HG03097 (cell line): Measurements from ENCODE around the gene STK39.

ENCODE experiments used
- ATAC-seq: cut with Tn5 transposase; IDR thresholded peaks from one replicate; pipeline ENCODE4 v1.9.1; 2021; ENCODE audit not compliant: unreplicated experiment, low FRiP score

The STK39 gene

GRCh38 chr2:168165985-168166901 lies 81.2 kb downstream of the STK39 start:
- ATAC-seq = no peak

DNA sequence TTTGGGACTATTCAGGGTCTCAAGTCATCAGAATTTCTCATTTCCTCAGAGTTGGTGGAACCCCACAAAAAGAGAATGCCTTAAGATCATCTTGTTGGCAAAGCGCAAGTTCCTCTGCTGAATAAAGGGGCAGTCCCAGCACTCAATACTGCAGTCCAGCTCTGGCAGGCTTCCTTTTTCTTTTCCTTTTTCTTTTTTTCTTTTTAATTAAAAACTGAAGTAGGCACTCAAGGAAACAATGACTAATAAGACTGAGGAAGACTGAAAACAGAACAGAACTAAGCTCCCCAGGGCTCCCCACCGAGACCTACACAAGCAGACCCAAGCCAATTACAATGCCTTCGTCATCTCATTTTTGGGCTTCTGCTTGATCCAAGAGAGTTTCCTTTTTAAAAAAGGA lies 82.0 kb downstream of the STK39 start:
- no peak for ATAC-seq

GRCh38 chr2:168160897-168161296 lies 86.5 kb downstream of the STK39 start:
- no peak for ATAC-seq

- ATAC-seq = no peak
These were observed 87.4 kb downstream of the STK39 start for GRCh38 chr2:168159754-168160585.

- no peak for ATAC-seq
These were observed 88.8 kb downstream of the STK39 start for GRCh38 chr2:168158586-168158985.

DNA sequence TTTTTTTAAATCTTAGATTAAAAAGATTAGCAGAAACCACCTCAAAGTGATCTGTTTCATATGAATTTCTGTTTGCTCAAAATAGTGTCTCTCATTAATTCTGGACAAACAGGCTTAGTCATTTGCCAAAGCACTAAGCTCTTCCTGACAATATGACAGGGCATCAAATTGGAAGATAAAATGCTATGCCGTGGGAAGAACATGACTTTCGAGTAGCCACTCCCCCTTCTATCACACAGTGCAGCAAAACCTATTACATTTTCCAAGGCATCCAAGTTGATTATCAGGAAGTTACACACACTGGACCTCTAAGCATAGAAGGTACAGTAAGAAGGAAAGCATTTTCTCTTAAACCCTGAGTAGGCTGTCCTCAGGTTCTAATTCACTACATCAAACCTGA lies 89.5 kb downstream of the STK39 start:
- ATAC-seq = no peak

GRCh38 chr2:168157070-168157469 lies 90.3 kb downstream of the STK39 start:
- ATAC-seq = no peak

- ATAC-seq = no peak
These were observed 90.7 kb downstream of the STK39 start for GRCh38 chr2:168156661-168157060.

GRCh38 chr2:168155680-168156079 lies 91.7 kb downstream of the STK39 start:
- no peak for ATAC-seq

- no peak for ATAC-seq
These were observed 92.3 kb downstream of the STK39 start for GRCh38 chr2:168155046-168155445.

- ATAC-seq = no peak
These were observed 94.4 kb downstream of the STK39 start for GRCh38 chr2:168152902-168153530.

DNA sequence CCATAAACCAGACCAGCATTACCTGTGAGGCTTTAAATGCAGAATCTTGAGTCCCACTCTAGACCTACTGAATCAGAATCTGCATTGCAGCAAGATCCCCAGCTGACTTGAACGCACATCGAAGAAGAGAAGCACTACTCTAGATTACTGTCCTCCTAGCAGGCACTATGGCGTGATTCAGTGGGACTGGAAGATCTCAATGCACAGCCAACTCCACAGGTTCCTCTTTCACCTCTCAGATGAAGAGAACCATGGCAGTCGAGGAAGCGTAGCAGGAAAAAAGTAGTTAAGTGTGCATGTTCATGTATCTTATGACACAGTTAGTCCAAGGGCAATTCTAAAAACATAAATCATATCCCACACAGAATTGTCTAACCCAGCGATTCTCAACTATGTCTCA lies 97.4 kb downstream of the STK39 start:
- no peak for ATAC-seq

- no peak for ATAC-seq
These were observed 98.0 kb downstream of the STK39 start for GRCh38 chr2:168149150-168149974.

DNA sequence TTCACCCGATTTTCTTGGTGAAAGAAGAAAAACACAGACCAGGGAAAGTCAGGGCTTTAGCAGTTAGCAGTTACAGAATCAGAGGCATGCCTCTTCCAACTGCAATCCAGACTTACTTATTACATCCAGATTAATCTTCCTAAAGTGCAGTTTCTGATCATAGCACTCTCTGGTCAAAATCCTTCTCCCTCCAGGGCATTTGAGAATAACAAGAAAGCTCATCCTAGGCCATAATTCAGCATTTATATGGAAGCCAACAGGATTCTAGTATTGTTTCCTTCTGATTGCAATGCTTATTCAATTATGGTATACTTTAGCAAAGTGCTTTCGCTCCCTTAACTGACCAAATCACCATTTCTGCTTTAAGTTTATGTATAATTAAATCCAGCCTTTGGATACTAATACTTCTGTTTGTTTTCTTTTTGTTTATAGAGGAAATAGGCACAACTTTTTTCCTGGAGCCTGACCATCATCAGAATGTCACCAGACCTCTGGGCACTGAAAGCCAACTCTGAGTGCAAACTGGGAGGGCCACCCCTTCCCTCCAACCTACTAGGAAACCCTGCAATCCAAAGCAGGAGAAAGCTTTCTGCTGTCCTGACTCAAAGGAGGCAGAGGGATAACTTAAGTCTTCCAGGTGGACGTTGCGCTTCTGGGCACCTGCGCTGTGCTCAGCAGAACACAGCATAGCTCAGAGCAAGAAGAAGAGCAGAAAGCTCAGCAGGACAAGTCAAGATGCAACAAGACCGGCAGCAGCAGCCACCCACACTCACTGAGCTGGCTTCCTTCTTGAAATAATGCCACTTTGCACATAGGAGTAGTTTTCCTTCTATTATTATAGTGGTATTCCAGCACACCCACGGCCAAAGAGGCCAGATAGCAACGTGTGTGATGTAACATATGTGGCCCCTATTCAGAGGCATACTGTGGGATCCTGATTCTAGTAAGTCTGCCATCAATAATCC lies 99.3 kb downstream of the STK39 start:
- ATAC-seq = no peak

GRCh38 chr2:168146892-168147810 lies 100.2 kb downstream of the STK39 start:
- ATAC-seq = no peak

DNA sequence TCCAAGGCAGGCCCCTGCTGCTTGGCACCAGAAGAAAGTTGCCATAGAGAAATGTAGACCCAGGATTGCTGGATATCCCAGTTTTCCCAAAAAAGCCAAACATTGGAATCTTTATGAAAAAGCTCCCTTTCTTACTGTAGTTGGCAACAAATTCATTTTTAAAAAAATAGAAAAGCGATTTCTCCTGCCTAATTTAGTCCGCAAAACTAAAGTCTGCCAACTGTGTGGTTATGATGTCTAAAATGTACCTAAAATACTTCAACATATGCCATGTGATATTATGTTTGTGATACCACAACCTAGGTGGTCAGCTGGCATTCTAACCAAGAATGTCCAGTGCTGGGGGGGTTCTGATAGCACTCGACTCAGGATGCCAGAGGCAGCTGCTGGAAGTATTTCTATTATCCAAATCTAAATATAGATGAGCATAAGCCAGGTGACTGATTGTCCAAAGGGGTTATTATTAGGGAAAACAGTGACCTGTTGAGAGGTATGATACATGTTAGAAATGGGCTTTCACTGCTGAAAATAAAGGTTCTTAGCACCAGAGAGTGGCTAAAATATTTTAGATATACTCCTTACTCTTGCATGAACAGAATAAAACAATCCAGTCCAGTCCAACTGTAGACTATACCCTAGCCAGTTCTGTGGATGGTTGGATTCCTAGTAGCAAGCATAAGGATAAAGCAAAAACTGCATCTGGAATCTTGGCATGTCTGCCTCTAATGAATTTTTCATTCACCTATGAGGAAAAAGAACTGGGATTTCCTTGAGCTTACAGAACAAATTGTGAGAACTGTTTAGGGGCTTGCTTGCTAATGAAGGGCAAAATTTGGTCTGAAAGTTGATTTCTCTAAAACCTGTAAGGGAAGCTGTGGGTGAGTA lies 101.7 kb downstream of the STK39 start:
- no peak for ATAC-seq

DNA sequence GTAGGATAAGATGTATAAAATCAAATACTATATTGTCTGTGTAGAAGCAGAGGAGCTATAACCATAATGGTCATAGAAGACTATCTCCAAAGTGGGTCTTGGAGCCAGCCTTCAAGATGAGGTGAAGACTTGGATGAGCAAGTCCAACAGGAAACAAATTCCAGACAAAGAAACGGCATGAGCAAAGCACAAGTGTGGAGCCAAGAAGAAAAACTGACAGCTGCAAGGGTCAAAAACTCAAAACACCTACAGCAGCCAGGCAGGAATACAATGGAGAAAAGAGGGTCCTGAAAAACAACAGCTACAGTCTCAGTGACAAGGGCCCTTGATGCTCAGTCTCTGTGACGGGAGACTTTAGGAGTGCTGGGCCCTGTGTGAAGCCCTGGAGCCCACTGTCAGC lies 102.4 kb downstream of the STK39 start:
- ATAC-seq = no peak
